Measurements from ENCODE around the gene PDZD8. TPM values are rescaled to one million over a fixed set of nuclear protein-coding genes. Genes with fewer than 3 reads are reported as not detected.

Gene PDZD8
- polyA plus RNA-seq, 1 donor from 2014 or later, result 16.3 TPM

DNA sequence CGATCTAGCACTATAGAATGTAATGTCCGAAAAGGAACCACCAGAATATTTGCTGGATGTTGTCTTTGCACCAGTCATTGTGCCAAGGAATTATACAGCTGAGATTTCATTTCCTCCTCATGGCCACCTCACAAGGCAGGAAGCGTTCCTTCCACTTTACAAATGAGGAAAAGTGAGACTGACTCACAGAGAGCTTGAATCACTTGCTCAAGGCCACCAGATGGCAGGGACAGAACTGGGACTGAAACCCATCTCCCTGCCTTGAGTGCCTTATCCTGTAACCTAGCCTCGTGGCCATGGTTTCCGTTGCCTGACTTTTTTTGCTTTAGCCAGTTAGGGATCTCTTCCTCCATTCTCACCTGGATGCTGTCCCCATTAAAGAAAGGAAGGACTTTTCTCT is 44.7 kb upstream of the PDZD8 start:
- Histone ChIP-seq H3K27me3 (ENCODE audit: insufficient read depth, low read depth, low read length) (no peaks in the 10 kb centered on the region), H3K9ac (ENCODE audit: low read length) (no peak overlapping the region), H3K36me3 (ENCODE audit: insufficient read depth, low read length) (no peaks in the 10 kb centered on the region), H4K20me1 (ENCODE audit: insufficient read depth) (no peaks in the 10 kb centered on the region), H3K9me2 (ENCODE audit: insufficient read depth, low read length) (no peaks in the 10 kb centered on the region), H3K9me3 (ENCODE audit: low read length) (peaks cover 7% of the 10 kb centered on the region), H3K27ac (ENCODE audit: low read length) (no peak overlapping the region), H3F3A (ENCODE audit: insufficient read depth, low read length, poor library complexity, severe bottlenecking) (no peaks in the 10 kb centered on the region), H3K4me2 (ENCODE audit: low read length) (no peak overlapping the region), H3K79me2 (replicated peaks; ENCODE audit: insufficient read depth, low read length) (no peaks in the 10 kb centered on the region), H2AFZ (ENCODE audit: low read depth, low read length) (no peak overlapping the region), H3K4me3 (ENCODE audit: low read length) (no peak overlapping the region)
- TF ChIP-seq EP300 (conservative IDR thresholded peaks at IDR 0.05; ENCODE audit: poor library complexity, severe bottlenecking) (no peak), EZH2 (IDR thresholded peaks at IDR 0.05; ENCODE audit: borderline replicate concordance, insufficient read depth, low read length, poor library complexity, severe bottlenecking) (no peak), MXI1 (conservative IDR thresholded peaks at IDR 0.05; ENCODE audit: poor library complexity, severe bottlenecking) (no peak), POLR2AphosphoS5 (IDR thresholded peaks at IDR 0.05) (no peak), RAD21 (conservative IDR thresholded peaks at IDR 0.05) (no peak), SMC3 (conservative IDR thresholded peaks at IDR 0.05; ENCODE audit: poor library complexity) (no peak), TAF1 (IDR thresholded peaks at IDR 0.05; ENCODE audit: low read depth) (no peak)
- TF ChIP-seq, protein P1, sequence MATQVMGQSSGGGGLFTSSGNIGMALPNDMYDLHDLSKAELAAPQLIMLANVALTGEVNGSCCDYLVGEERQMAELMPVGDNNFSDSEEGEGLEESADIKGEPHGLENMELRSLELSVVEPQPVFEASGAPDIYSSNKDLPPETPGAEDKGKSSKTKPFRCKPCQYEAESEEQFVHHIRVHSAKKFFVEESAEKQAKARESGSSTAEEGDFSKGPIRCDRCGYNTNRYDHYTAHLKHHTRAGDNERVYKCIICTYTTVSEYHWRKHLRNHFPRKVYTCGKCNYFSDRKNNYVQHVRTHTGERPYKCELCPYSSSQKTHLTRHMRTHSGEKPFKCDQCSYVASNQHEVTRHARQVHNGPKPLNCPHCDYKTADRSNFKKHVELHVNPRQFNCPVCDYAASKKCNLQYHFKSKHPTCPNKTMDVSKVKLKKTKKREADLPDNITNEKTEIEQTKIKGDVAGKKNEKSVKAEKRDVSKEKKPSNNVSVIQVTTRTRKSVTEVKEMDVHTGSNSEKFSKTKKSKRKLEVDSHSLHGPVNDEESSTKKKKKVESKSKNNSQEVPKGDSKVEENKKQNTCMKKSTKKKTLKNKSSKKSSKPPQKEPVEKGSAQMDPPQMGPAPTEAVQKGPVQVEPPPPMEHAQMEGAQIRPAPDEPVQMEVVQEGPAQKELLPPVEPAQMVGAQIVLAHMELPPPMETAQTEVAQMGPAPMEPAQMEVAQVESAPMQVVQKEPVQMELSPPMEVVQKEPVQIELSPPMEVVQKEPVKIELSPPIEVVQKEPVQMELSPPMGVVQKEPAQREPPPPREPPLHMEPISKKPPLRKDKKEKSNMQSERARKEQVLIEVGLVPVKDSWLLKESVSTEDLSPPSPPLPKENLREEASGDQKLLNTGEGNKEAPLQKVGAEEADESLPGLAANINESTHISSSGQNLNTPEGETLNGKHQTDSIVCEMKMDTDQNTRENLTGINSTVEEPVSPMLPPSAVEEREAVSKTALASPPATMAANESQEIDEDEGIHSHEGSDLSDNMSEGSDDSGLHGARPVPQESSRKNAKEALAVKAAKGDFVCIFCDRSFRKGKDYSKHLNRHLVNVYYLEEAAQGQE (IDR thresholded peaks at IDR 0.05; ENCODE audit: borderline replicate concordance), result no peak
- TF ChIP-seq, protein P2, sequence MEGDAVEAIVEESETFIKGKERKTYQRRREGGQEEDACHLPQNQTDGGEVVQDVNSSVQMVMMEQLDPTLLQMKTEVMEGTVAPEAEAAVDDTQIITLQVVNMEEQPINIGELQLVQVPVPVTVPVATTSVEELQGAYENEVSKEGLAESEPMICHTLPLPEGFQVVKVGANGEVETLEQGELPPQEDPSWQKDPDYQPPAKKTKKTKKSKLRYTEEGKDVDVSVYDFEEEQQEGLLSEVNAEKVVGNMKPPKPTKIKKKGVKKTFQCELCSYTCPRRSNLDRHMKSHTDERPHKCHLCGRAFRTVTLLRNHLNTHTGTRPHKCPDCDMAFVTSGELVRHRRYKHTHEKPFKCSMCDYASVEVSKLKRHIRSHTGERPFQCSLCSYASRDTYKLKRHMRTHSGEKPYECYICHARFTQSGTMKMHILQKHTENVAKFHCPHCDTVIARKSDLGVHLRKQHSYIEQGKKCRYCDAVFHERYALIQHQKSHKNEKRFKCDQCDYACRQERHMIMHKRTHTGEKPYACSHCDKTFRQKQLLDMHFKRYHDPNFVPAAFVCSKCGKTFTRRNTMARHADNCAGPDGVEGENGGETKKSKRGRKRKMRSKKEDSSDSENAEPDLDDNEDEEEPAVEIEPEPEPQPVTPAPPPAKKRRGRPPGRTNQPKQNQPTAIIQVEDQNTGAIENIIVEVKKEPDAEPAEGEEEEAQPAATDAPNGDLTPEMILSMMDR (IDR thresholded peaks at IDR 0.05; ENCODE audit: poor library complexity, severe bottlenecking), result no peak

DNA sequence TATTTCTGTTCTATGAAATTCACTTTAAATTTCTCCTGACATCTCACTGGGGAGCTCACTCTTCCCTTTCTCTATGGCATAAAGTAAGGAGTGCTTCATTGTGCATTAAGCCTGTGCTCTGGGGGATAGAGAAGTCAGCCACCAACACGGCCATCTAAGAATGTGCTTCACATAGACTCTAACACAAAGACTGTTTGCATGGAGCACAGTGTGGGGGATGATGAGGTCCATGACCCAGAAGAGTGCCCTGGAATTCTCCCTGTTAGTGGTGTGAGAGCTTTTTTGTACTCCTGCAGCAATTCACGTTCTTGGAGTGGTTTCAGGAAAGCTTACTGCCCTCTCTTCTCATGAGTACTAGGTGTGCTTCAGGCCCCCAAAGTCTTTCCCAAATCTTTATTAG is 43.9 kb upstream of the PDZD8 start:
- Histone ChIP-seq H4K20me1 (ENCODE audit: insufficient read depth) (no peaks in the 10 kb centered on the region), H3K27ac (ENCODE audit: low read length) (no peak overlapping the region), H3F3A (ENCODE audit: insufficient read depth, low read length, poor library complexity, severe bottlenecking) (no peaks in the 10 kb centered on the region), H3K9me2 (ENCODE audit: insufficient read depth, low read length) (no peaks in the 10 kb centered on the region), H3K9me3 (ENCODE audit: low read length) (peaks cover 7% of the 10 kb centered on the region), H3K27me3 (ENCODE audit: insufficient read depth, low read depth, low read length) (no peaks in the 10 kb centered on the region), H3K9ac (ENCODE audit: low read length) (no peak overlapping the region), H3K4me3 (ENCODE audit: low read length) (no peak overlapping the region), H3K4me2 (ENCODE audit: low read length) (no peak overlapping the region), H3K36me3 (ENCODE audit: insufficient read depth, low read length) (no peaks in the 10 kb centered on the region), H3K79me2 (replicated peaks; ENCODE audit: insufficient read depth, low read length) (no peaks in the 10 kb centered on the region), H2AFZ (ENCODE audit: low read depth, low read length) (no peak overlapping the region)
- TF ChIP-seq POLR2AphosphoS5 (IDR thresholded peaks at IDR 0.05), result no peak
- TF ChIP-seq SMC3 (conservative IDR thresholded peaks at IDR 0.05; ENCODE audit: poor library complexity), result no peak
- TF ChIP-seq RAD21 (conservative IDR thresholded peaks at IDR 0.05), result no peak
- TF ChIP-seq, protein P1 (IDR thresholded peaks at IDR 0.05; ENCODE audit: borderline replicate concordance), result no peak
- TF ChIP-seq EP300 (conservative IDR thresholded peaks at IDR 0.05; ENCODE audit: poor library complexity, severe bottlenecking), result no peak
- TF ChIP-seq TAF1 (IDR thresholded peaks at IDR 0.05; ENCODE audit: low read depth), result no peak
- TF ChIP-seq, protein P2 (IDR thresholded peaks at IDR 0.05; ENCODE audit: poor library complexity, severe bottlenecking), result no peak
- TF ChIP-seq EZH2 (IDR thresholded peaks at IDR 0.05; ENCODE audit: borderline replicate concordance, insufficient read depth, low read length, poor library complexity, severe bottlenecking), result no peak
- no peak for TF ChIP-seq MXI1 (conservative IDR thresholded peaks at IDR 0.05; ENCODE audit: poor library complexity, severe bottlenecking)
